MM.1S (cell line): ENCODE results near the gene DOK3.

ENCODE experiments used
- DNase-seq: peaks from one replicate; pipeline ENCODE4 v3.0.0-alpha.2; 2015
- H2AFZ ChIP-seq: fragments of 300-600 bp; sonication (generic); 2 replicates; pipeline ENCODE4 v1.6.0; 2016; ENCODE audit warnings: antibody characterized with exemption, low read length
- H3F3A ChIP-seq: fragments of 300-600 bp; sonication (generic); 2 replicates; pipeline ENCODE4 v1.6.1; 2016; ENCODE audit warnings: mild to moderate bottlenecking, antibody characterized with exemption, low read length, moderate library complexity, mixed read lengths; ENCODE audit not compliant: insufficient read depth
- H3K27ac ChIP-seq: fragments of 300-600 bp; sonication (generic); 2 replicates; pipeline ENCODE4 v1.5.1; 2016; ENCODE audit warnings: mild to moderate bottlenecking, low read length
- H3K27me3 ChIP-seq: fragments of 300-600 bp; sonication (generic); replicated peaks from 2 replicates; pipeline ENCODE4 v1.6.0; 2016; ENCODE audit warnings: low read length; ENCODE audit not compliant: insufficient read depth
- H3K36me3 ChIP-seq: fragments of 300-600 bp; sonication (generic); replicated peaks from 2 replicates; pipeline ENCODE4 v1.6.1; 2016; ENCODE audit warnings: mild to moderate bottlenecking, low read length, mixed read lengths; ENCODE audit not compliant: insufficient read depth
- H3K4me1 ChIP-seq: fragments of 300-600 bp; sonication (generic); 2 replicates; pipeline ENCODE4 v1.6.1; 2016; ENCODE audit warnings: low read length, mixed read lengths
- H3K4me2 ChIP-seq: fragments of 300-600 bp; sonication (generic); 2 replicates; pipeline ENCODE4 v1.6.0; 2016; ENCODE audit warnings: low read depth, low read length
- H3K4me3 ChIP-seq: fragments of 300-600 bp; sonication (generic); 2 replicates; pipeline ENCODE4 v1.5.1; 2016; ENCODE audit warnings: low read length, mixed read lengths
- H3K79me2 ChIP-seq: fragments of 300-600 bp; sonication (generic); 2 replicates; pipeline ENCODE4 v1.6.1; 2016; ENCODE audit warnings: mixed run types, low read length, mixed read lengths
- H3K9ac ChIP-seq: fragments of 300-600 bp; sonication (generic); 2 replicates; pipeline ENCODE4 v1.6.1; 2016; ENCODE audit warnings: low read length, mixed read lengths
- H3K9me2 ChIP-seq: fragments of 300-600 bp; sonication (generic); replicated peaks from 2 replicates; pipeline ENCODE4 v1.6.1; 2016; ENCODE audit warnings: mild to moderate bottlenecking, low read length, mixed read lengths; ENCODE audit not compliant: insufficient read depth
- H3K9me3 ChIP-seq: fragments of 300-600 bp; sonication (generic); replicated peaks from 2 replicates; pipeline ENCODE4 v1.6.1; 2016; ENCODE audit warnings: mild to moderate bottlenecking, low read length, mixed read lengths; ENCODE audit not compliant: insufficient read depth
- H4K20me1 ChIP-seq: fragments of 300-600 bp; sonication (generic); 2 replicates; pipeline ENCODE4 v1.6.1; 2016; ENCODE audit warnings: mild to moderate bottlenecking, low read length, moderate library complexity, mixed read lengths; ENCODE audit not compliant: insufficient read depth
- EZH2 ChIP-seq: fragments of 300-600 bp; sonication (generic); optimal IDR thresholded peaks from 2 replicates; pipeline ENCODE3; 2017; ENCODE audit warnings: low read depth, mild to moderate bottlenecking, antibody characterized with exemption, low read length, mixed read lengths
- EZH2phosphoT487 ChIP-seq: fragments of 300-600 bp; sonication (generic); IDR thresholded peaks from 2 replicates; pipeline ENCODE4 v1.6.1; 2018; ENCODE audit warnings: antibody characterized with exemption, low read length
- TF ChIP-seq, protein P1 (sequence below): fragments of 300-600 bp; sonication (generic); IDR thresholded peaks from 2 replicates; pipeline ENCODE4 v1.5.1; 2016; ENCODE audit warnings: antibody characterized with exemption, low read length, mixed read lengths

Gene DOK3

DNA sequence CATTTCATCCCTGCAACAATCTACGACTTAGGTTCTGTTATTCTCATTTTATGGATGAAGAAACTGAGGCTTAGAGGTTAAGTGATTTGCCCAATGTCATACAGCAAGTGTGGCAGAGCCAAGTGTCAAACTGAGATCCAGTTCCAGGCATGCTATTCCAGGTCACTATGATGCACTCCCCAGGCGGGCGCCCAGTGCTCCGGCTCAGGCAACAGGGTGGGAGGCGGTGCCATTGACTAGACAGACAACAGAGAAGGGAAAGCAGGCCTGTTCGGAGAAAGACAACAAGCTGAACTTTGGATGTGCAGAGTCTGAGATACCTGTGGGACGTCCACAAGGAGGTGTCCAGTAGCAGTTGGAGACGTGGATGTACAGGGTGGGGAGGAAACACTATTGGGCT lies 18.0 kb upstream of the DOK3 start:
- Histone ChIP-seq H3K4me3 (no peak overlapping the region), H3K4me1 (no peaks in the 10 kb centered on the region), H3K9me3 (no peaks in the 10 kb centered on the region), H3K36me3 (no peaks in the 10 kb centered on the region), H3K27me3 (no peaks in the 10 kb centered on the region), H3K79me2 (0 out of 2 replicates have a peak, but pooled peaks cover 5% of the 10 kb centered on the region), H3K9ac (no peak overlapping the region), H3K4me2 (no peak overlapping the region), H4K20me1 (no peaks in the 10 kb centered on the region), H3K9me2 (no peaks in the 10 kb centered on the region), H3F3A (no peaks in the 10 kb centered on the region), H2AFZ (no peak overlapping the region), H3K27ac (no peak overlapping the region)
- no peak for DNase-seq
- TF ChIP-seq, protein P1, sequence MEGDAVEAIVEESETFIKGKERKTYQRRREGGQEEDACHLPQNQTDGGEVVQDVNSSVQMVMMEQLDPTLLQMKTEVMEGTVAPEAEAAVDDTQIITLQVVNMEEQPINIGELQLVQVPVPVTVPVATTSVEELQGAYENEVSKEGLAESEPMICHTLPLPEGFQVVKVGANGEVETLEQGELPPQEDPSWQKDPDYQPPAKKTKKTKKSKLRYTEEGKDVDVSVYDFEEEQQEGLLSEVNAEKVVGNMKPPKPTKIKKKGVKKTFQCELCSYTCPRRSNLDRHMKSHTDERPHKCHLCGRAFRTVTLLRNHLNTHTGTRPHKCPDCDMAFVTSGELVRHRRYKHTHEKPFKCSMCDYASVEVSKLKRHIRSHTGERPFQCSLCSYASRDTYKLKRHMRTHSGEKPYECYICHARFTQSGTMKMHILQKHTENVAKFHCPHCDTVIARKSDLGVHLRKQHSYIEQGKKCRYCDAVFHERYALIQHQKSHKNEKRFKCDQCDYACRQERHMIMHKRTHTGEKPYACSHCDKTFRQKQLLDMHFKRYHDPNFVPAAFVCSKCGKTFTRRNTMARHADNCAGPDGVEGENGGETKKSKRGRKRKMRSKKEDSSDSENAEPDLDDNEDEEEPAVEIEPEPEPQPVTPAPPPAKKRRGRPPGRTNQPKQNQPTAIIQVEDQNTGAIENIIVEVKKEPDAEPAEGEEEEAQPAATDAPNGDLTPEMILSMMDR = no peak
- TF ChIP-seq EZH2 (no peak), EZH2phosphoT487 (no peak)

DNA sequence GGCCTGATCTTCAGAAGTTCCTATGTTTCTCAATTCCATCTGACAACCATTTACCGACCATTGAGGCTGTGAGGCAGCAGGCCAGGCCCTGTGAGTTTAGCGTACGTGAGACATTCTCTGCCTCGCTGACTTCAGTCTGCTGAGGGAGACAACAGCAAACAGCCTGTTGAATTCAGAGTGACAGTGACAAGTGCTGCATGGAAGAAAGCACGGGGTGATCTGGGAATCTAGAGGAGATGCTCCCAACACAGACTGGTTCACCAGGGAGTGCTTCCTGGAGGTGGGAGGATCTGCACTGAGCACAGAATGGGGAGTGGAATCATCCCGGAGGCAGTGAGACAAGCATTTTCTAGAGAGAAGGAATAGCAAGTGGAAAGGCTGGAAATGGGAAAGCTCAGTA lies 17.2 kb upstream of the DOK3 start:
- TF ChIP-seq EZH2 = no peak
- no peak for TF ChIP-seq EZH2phosphoT487
- TF ChIP-seq, protein P1 = no peak
- Histone ChIP-seq H3K27ac (no peak overlapping the region), H3K9ac (no peak overlapping the region)

GRCh38 chr5:177526191-177526590 lies 16.6 kb upstream of the DOK3 start:
- no peak overlapping the region for H3K4me3 ChIP-seq
- H3K9ac ChIP-seq = no peak overlapping the region
- no peaks in the 10 kb centered on the region for H3K9me3 ChIP-seq
- DNase-seq = no peak
- H4K20me1 ChIP-seq = no peaks in the 10 kb centered on the region
- no peak overlapping the region for H3K27ac ChIP-seq
- H3K4me2 ChIP-seq = no peak overlapping the region
- H3F3A ChIP-seq = no peaks in the 10 kb centered on the region
- H3K9me2 ChIP-seq = no peaks in the 10 kb centered on the region
- TF ChIP-seq EZH2 (no peak), EZH2phosphoT487 (no peak)
- TF ChIP-seq, protein P1 = no peak
- H2AFZ ChIP-seq = no peak overlapping the region
- H3K4me1 ChIP-seq = no peaks in the 10 kb centered on the region
- H3K36me3 ChIP-seq = no peaks in the 10 kb centered on the region
- H3K79me2 ChIP-seq = 0 out of 2 replicates have a peak, but pooled peaks cover 5% of the 10 kb centered on the region
- no peaks in the 10 kb centered on the region for H3K27me3 ChIP-seq

More for the DNA sequence above, 17.2 kb upstream of the DOK3 start:
- Histone ChIP-seq H3K4me3 (no peak overlapping the region), H3F3A (no peaks in the 10 kb centered on the region), H3K27me3 (no peaks in the 10 kb centered on the region), H3K4me2 (no peak overlapping the region), H2AFZ (no peak overlapping the region), H3K9me2 (no peaks in the 10 kb centered on the region), H3K4me1 (no peaks in the 10 kb centered on the region), H3K9me3 (no peaks in the 10 kb centered on the region), H4K20me1 (no peaks in the 10 kb centered on the region), H3K79me2 (0 out of 2 replicates have a peak, but pooled peaks cover 5% of the 10 kb centered on the region), H3K36me3 (no peaks in the 10 kb centered on the region)
- no peak for DNase-seq
